RWPE1 (cell line): ENCODE data around the gene ASZ1.

ENCODE experiments used
- CTCF ChIA-PET: fragments of 350-600 bp; sonication (Branson Sonifier 250); formaldehyde crosslinking; extraction: SDS; loops from one replicate; lab custom pipeline; 2021; lab: Yijun Ruan, JAX
- POLR2A ChIA-PET: fragments of 400-600 bp; formaldehyde crosslinking; extraction: SDS; loops from one replicate; lab custom pipeline; 2020; ENCODE audit warnings: antibody characterized with exemption; ENCODE audit not compliant: low non-redundant PET; lab: Yijun Ruan, JAX
- DNase-seq: peaks from one replicate; pipeline ENCODE4 v3.0.0; 2012; ENCODE audit warnings: low spot score
- H3K27ac ChIP-seq: fragments of 450-650 bp; 2 replicates; pipeline ENCODE4 v1.5.1; 2017
- CTCF ChIP-seq: fragments of 450-650 bp; conservative IDR thresholded peaks from 2 replicates; pipeline ENCODE4 v1.5.1; 2017; ENCODE audit warnings: low read depth, mild to moderate bottlenecking

ASZ1 gene

GRCh38 chr7:117322741-117323304, 104.5 kb downstream of the ASZ1 start, which contains the start of gene WNT2:
Gene WNT2 (minus strand): TSS chr7:117323058. CDS start chr7:117322989, 69 bp downstream.
- ChIA-PET POLR2A (no interaction called here), CTCF (interaction anchor here (0.7 kb wide), 1 partner anchor 110 kb away, joined by 5 read pairs; no protein-coding TSS in a partner anchor)
- H3K27ac ChIP-seq: no peak within 1 kb of the TSS
- DNase-seq: no peak
- TF ChIP-seq CTCF: no peak

- DNase-seq: no peak
- TF ChIP-seq CTCF: no peak
- ChIA-PET POLR2A (no interaction called here), CTCF (no interaction called here)
- no peak overlapping the region for H3K27ac ChIP-seq
Measured at GRCh38 chr7:117320523-117320922, 106.8 kb downstream of the ASZ1 start.

GRCh38 chr7:117319181-117319580, 108.1 kb downstream of the ASZ1 start:
- CTCF ChIA-PET: no interaction called here
- POLR2A ChIA-PET: no interaction called here
- no peak overlapping the region for H3K27ac ChIP-seq
- DNase-seq: no peak
- no peak for TF ChIP-seq CTCF

- no peak for DNase-seq
- ChIA-PET CTCF (no interaction called here), POLR2A (no interaction called here)
- TF ChIP-seq CTCF: no peak
- no peak overlapping the region for H3K27ac ChIP-seq
Measured at GRCh38 chr7:117313582-117313981, 113.7 kb downstream of the ASZ1 start.
